SH-SY5Y (cell line): Measurements from ENCODE around the gene LYPD5.

Source experiments
- GATA2 ChIP-seq: IDR thresholded peaks from 2 replicates; pipeline ENCODE4 v1.6.1; 2011; ENCODE audit warnings: mild to moderate bottlenecking, low read depth, low read length
- GATA3 ChIP-seq: IDR thresholded peaks from 2 replicates; pipeline ENCODE4 v1.6.1; 2011; ENCODE audit warnings: low read depth, mild to moderate bottlenecking, low read length, moderate library complexity

DNA sequence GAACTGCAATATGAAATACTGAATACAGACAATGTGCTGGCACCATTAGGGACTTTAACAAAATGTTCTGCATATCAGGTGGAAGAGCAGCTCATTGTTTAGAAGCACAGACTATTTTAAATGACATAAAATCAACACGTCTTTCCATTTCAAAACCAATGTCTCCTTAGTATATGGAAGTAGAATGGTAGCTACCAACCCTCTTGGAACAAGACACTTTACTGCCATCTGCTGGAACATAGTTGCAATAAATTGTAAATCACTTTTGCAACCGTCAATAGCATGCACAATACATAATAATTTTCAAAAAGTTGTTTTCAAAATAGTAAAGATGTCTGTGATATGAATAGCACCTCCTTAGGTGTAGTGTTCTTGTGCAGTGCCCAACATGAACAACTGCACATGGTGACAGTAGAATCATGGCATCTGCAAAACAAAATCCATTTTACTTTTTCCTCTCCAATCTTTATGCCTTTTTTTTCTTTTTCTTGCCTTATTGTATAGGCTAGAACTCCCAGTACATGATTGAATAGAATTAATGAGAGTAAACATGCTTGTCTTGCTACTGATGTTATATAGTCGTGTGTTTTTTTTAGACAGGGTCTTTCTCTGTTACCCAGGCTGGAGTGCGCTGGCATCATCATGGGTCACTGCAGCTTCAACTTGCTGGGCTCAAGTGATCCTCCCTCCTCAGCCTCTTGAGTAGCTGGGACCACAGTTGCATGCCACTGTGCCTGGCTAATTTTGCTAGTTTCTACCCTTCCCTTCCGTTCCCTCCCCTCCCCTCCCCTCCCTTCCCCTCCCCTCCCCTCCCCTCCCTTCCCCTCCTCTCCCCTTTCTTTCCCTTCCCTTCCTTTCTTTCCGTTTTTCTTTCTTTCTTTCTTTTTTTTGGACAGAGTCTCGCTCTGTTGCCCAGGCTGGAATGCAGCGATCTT, 7.8 kb upstream of the LYPD5 start:
- no peak for TF ChIP-seq GATA2
- no peak for TF ChIP-seq GATA3
